Ascending aorta (tissue), 2 donors: ENCODE results near the gene P2RY13. TPM values are rescaled to one million over a fixed set of nuclear protein-coding genes. Genes with fewer than 3 reads are reported as not detected.

ENCODE experiments used
- DNase-seq, 2 donors: peaks; one replicate each; pipeline ENCODE4 v3.0.0-alpha.2; 2019; ENCODE audit warnings: low spot score in 2 of 2
- H3K27ac ChIP-seq, 2 donors: fragments of 200-600 bp; sonication (generic); one replicate each; pipeline ENCODE4 v1.5.1; 2016 to 2017; ENCODE audit warnings: mild to moderate bottlenecking in 1 of 2
- H3K27me3 ChIP-seq: fragments of 200-600 bp; sonication (generic); one replicate; pipeline ENCODE4 v1.5.1; 2017
- H3K36me3 ChIP-seq, 2 donors: fragments of 200-600 bp; sonication (generic); one replicate each; pipeline ENCODE4 v1.5.1; 2016
- H3K4me1 ChIP-seq, 2 donors: fragments of 200-600 bp; sonication (generic); one replicate each; pipeline ENCODE4 v1.5.1; 2016 to 2017; ENCODE audit warnings: mild to moderate bottlenecking in 1 of 2
- H3K4me3 ChIP-seq, 2 donors: fragments of 200-600 bp; sonication (generic); one replicate each; pipeline ENCODE4 v1.5.1; 2016 to 2017; ENCODE audit warnings: mild to moderate bottlenecking in 1 of 2
- H3K9me3 ChIP-seq, 2 donors: fragments of 200-600 bp; sonication (generic); one replicate each; pipeline ENCODE4 v1.5.1; 2016
- intact Hi-C: fragments of 100-400 bp; cut with DNase I; formaldehyde crosslinking; loops from one replicate; pipeline ENCODE4 v1.15.1; 2023
- total RNA-seq: library from RNA; depleted of rRNA; stranded (reverse); fragments of >200 nt; gene quantifications from one replicate; pipeline ENCODE4 v1.1.0, GENCODE V29; 2016
- TF ChIP-seq, protein P1 (sequence below), 3 experiments: fragments of 200-600 bp in 2 of 3; fragments of 450-650 bp in 1 of 3; sonication (generic) in 2 of 3; IDR thresholded peaks; one replicate each; pipeline ENCODE4 v1.5.1; 2016 to 2019; ENCODE audit warnings: antibody characterized with exemption in 3 of 3, mild to moderate bottlenecking in 1 of 3, moderate library complexity in 1 of 3

P2RY13 gene
- total RNA-seq, 1 donor from 2014 or later, result 0.75 TPM

DNA sequence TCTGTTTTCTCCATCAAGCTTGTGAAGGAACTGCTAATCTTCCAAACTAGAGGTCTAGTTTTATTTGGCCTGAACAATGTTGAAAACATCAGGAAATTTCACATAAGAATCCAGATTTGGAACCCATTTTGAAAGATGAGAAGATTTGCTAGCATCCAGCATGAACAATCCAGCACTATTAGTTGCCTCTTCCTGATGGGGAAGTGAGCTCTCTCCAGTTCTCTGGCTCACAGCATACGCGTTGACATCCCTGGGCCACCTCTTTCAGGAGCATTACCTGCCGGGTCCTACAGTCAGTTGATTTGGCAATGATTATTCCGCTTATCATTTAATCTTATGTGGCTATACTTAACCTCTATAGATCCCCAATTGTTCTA, 23.6 kb downstream of the P2RY13 start:
- no peaks in the 10 kb centered on the region for H3K9me3 ChIP-seq
- intact Hi-C loops, result no loop called here
- TF ChIP-seq, protein P1, sequence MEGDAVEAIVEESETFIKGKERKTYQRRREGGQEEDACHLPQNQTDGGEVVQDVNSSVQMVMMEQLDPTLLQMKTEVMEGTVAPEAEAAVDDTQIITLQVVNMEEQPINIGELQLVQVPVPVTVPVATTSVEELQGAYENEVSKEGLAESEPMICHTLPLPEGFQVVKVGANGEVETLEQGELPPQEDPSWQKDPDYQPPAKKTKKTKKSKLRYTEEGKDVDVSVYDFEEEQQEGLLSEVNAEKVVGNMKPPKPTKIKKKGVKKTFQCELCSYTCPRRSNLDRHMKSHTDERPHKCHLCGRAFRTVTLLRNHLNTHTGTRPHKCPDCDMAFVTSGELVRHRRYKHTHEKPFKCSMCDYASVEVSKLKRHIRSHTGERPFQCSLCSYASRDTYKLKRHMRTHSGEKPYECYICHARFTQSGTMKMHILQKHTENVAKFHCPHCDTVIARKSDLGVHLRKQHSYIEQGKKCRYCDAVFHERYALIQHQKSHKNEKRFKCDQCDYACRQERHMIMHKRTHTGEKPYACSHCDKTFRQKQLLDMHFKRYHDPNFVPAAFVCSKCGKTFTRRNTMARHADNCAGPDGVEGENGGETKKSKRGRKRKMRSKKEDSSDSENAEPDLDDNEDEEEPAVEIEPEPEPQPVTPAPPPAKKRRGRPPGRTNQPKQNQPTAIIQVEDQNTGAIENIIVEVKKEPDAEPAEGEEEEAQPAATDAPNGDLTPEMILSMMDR (IDR thresholded peaks at IDR 0.05), result no peak
- no peak overlapping the region for H3K27ac ChIP-seq
- DNase-seq, result no peak
- no peaks in the 10 kb centered on the region for H3K36me3 ChIP-seq
- no peaks in the 10 kb centered on the region for H3K4me1 ChIP-seq
- no peak overlapping the region for H3K4me3 ChIP-seq
- H3K27me3 ChIP-seq, result no peaks in the 10 kb centered on the region

DNA sequence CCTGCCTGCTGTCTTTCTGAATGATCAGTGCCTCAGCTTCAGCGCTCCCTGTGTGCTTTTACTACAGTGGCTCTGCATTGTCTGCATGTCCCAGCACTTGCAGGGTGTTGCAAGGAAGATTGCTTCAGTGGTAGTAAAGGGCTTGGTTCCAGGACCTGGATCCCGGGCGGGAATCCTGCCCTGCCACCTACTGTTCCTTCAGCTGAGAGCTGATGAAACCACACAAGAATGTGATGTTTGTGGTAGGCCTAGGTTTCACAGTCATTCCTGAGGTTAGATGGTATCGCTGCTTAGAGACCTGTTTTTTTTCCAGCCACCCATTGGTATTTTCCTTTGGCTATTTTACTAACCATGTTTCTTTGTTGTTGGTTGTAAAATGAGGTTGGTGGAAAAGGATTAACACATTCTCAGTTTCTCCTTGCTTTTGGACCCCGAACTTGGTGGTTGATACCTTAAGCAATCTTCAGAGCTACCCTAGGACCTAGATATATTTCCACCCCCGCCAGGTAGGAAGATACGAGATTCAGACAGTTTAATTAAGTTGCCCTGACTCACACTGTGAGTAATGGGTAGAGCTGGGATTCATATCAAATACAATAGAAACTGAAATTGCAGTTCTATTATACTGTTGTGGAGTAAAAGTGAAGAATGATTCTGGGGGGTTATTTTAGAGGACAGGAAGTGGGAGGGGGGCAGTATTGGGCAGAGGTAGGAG, 24.1 kb downstream of the P2RY13 start:
- DNase-seq, result peak in 1 of 2 donors; percentile 67
- intact Hi-C loops, result no loop called here
- H3K9me3 ChIP-seq, result no peaks in the 10 kb centered on the region
- TF ChIP-seq, protein P1 (IDR thresholded peaks at IDR 0.05), result no peak
- no peak overlapping the region for H3K4me3 ChIP-seq
- no peaks in the 10 kb centered on the region for H3K36me3 ChIP-seq
- H3K4me1 ChIP-seq, result no peaks in the 10 kb centered on the region
- no peak overlapping the region for H3K27ac ChIP-seq
- H3K27me3 ChIP-seq, result no peaks in the 10 kb centered on the region

DNA sequence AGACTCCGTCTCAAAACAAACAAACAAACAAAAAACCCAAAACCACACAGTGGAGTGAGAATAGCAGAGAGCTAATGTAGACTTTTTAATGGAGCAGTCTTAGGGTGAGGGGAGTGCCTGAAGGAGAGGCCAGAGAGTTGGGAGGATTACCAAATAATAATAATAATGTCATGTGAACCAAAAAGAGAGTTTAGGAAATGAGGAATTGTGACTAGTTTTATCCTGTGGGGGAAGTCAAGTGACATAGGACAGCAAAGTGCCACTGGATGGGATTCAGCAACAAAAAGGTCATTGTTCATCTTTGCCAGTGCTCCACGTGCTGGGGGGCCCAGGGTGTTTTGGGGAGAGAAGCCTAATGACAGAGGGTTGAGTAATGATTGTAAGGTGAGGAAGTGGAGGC, 25.6 kb downstream of the P2RY13 start:
- intact Hi-C loops, result no loop called here
- Histone ChIP-seq H3K27ac (no peak overlapping the region), H3K4me1 (no peaks in the 10 kb centered on the region), H3K36me3 (no peaks in the 10 kb centered on the region), H3K9me3 (no peaks in the 10 kb centered on the region), H3K4me3 (no peak overlapping the region), H3K27me3 (no peaks in the 10 kb centered on the region)
- TF ChIP-seq, protein P1 (IDR thresholded peaks at IDR 0.05), result no peak
- DNase-seq, result no peak

DNA sequence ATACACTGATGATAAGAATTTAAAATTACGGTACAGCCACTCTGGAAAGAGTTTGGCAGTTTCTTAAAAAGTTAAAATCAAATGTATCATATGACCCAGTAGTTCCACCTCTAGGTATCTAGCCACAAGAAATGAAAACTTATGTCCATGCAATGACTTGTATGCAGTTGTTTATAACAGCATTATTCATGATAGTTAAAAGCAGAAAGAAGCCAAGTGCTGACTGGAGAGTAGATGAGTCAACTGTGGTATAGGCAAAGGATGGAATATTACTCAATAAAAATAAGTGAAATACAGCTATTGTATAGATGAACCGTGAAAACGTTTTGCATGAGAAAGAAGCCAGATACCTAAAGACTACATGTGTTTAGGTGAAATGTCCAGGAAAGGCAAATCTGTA, 27.6 kb downstream of the P2RY13 start:
- no peaks in the 10 kb centered on the region for H3K4me1 ChIP-seq
- no peaks in the 10 kb centered on the region for H3K9me3 ChIP-seq
- H3K27ac ChIP-seq, result no peak overlapping the region
- intact Hi-C loops, result no loop called here
- DNase-seq, result no peak
- no peaks in the 10 kb centered on the region for H3K27me3 ChIP-seq
- H3K4me3 ChIP-seq, result no peak overlapping the region
- H3K36me3 ChIP-seq, result no peaks in the 10 kb centered on the region
- TF ChIP-seq, protein P1 (IDR thresholded peaks at IDR 0.05), result no peak

DNA sequence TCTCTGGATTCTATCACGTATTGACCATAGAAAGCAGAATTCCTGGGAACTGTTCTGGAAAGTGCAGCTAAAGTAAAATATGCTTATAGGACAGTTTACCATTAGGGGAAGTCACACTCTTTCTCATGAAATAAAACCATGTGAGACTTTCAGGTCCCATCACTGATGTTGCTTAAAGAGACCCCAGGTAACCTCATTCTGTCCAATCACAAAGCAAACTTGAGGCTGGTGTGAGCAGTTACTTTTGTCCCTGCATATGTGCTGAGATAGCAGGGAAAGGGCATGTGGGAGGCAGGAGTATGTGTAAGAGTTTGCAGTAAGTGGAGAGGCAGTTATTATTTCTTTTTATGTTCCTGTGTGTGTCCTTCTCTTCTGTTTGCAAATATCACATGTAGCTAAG, 28.8 kb downstream of the P2RY13 start:
- Histone ChIP-seq H3K4me3 (no peak overlapping the region), H3K9me3 (no peaks in the 10 kb centered on the region), H3K27ac (no peak overlapping the region), H3K27me3 (no peaks in the 10 kb centered on the region), H3K4me1 (no peaks in the 10 kb centered on the region), H3K36me3 (no peaks in the 10 kb centered on the region)
- DNase-seq, result no peak
- TF ChIP-seq, protein P1 (IDR thresholded peaks at IDR 0.05), result no peak
- intact Hi-C loops, result no loop called here

DNA sequence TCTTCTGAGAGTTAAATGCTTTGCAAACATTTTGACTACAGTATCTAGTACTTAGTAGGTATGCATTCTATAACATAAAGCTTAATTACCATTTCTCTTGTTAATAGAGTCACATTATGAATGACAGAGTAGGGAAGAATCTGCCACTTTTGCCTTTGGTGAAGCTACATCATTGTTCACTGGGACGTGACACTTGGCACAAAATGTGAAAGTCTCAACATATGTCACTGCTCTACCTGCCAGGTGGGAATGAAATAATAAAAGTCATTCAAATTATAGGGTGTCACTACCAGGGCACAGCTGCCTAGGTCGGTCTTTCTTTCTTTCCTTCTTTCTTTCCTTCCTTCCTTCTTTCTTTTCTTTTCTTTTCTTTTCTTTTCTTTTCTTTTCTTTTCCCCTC, 30.3 kb downstream of the P2RY13 start:
- intact Hi-C loops, result no loop called here
- no peak for DNase-seq

More for the DNA sequence above, 30.3 kb downstream of the P2RY13 start:
- no peak overlapping the region for H3K4me3 ChIP-seq
- H3K9me3 ChIP-seq, result no peaks in the 10 kb centered on the region
- H3K4me1 ChIP-seq, result no peaks in the 10 kb centered on the region
- TF ChIP-seq, protein P1 (IDR thresholded peaks at IDR 0.05), result no peak
- H3K27me3 ChIP-seq, result no peaks in the 10 kb centered on the region
- no peaks in the 10 kb centered on the region for H3K36me3 ChIP-seq
- no peak overlapping the region for H3K27ac ChIP-seq
